ENCODE results near the gene GRB7. TPM values are rescaled to one million over a fixed set of nuclear protein-coding genes. Genes with fewer than 3 reads are reported as not detected.

The GRB7 gene
- total and polyA plus RNA-seq, 2 donors (not counting 1 experiment from before 2014, with no cell fraction given): 0.81 to 0.84 TPM

GRCh38 chr17:39726617-39727016 lies 11.1 kb upstream of the GRB7 start:
- no peak overlapping the region for H3K4me2 ChIP-seq (replicated peaks; ENCODE audit: low read depth, low read length, poor library complexity, severe bottlenecking)
- H3K36me3 ChIP-seq (replicated peaks in 1 of 2; ENCODE audit: control extremely low read depth in 1 of 2, control insufficient read depth in 1 of 2, extremely low read depth in 1 of 2, insufficient read depth in 2 of 2, low read length in 1 of 2): peaks cover 0 to 27% of the 10 kb centered on the region in 2 experiments
- Mint-ChIP-seq H3K4me1 (peaks cover 26% of the 10 kb centered on the region), H3K27me3 (no peaks in the 10 kb centered on the region), H3K27ac (no peak overlapping the region), H3K4me3 (no peak overlapping the region), H3K9me3 (ENCODE audit: insufficient read depth) (no peaks in the 10 kb centered on the region)
- 95% methylated on average over 9 of the region's 9 CpGs for WGBS (ENCODE audit: insufficient coverage)
- peaks cover 0 to 3% (median 0%) of the 10 kb centered on the region in 3 donors for H3K9me3 ChIP-seq (ENCODE audit: control extremely low read depth in 1 of 3, control insufficient read depth in 2 of 3, insufficient read depth in 1 of 3, low read length in 2 of 3)
- peaks cover 26% of the 10 kb centered on the region for H4K20me1 ChIP-seq (ENCODE audit: control insufficient read depth, insufficient read depth, low read length, poor library complexity, severe bottlenecking)
- peaks cover 11 to 17% of the 10 kb centered on the region in 2 donors for H3K4me1 ChIP-seq (ENCODE audit: control insufficient read depth in 2 of 2, insufficient read depth in 2 of 2, low read length in 2 of 2)
- H3K27ac ChIP-seq (ENCODE audit: low read length in 2 of 2): no peak overlapping the region
- no peaks in the 10 kb centered on the region for H3K27me3 ChIP-seq (replicated peaks in 1 of 4; ENCODE audit: control extremely low read depth in 1 of 4, control insufficient read depth in 3 of 4, insufficient read depth in 4 of 4, low read length in 3 of 4)
- ChIA-PET POLR2A (no interaction called here), CTCF (interaction anchor here (0.6 kb wide), 1 partner anchor 103 kb away, joined by 3 read pairs; no protein-coding TSS in a partner anchor)
- ATAC-seq (ENCODE audit: low read depth) (no peak), DNase-seq (no peak)
- TF ChIP-seq EZH2 (IDR thresholded peaks at IDR 0.05; ENCODE audit: borderline replicate concordance, insufficient read depth, low read depth, low read length, poor library complexity, severe bottlenecking): no peak
- no peak for TF ChIP-seq CTCF (IDR thresholded peaks at IDR 0.05)
- peaks cover 36% of the 10 kb centered on the region for H3K79me2 ChIP-seq (ENCODE audit: control insufficient read depth, insufficient read depth, low read length)
- H2AFZ ChIP-seq (ENCODE audit: insufficient read depth, low read depth, low read length, poor library complexity, severe bottlenecking): no peak overlapping the region
- intact Hi-C loops (cut with micrococcal nuclease): no loop called here
- H3K4me3 ChIP-seq (ENCODE audit: control extremely low read depth in 1 of 5, extremely low read depth in 1 of 5, insufficient read depth in 1 of 5, low read depth in 2 of 5, low read length in 4 of 5): no peak overlapping the region
- H3K9ac ChIP-seq (ENCODE audit: low read length): no peak overlapping the region

GRCh38 chr17:39727556-39727955 lies 10.2 kb upstream of the GRB7 start:
- DNase-seq (no peak), ATAC-seq (ENCODE audit: low read depth) (no peak)
- Histone ChIP-seq H2AFZ (ENCODE audit: insufficient read depth, low read depth, low read length, poor library complexity, severe bottlenecking) (no peak overlapping the region), H3K4me2 (replicated peaks; ENCODE audit: low read depth, low read length, poor library complexity, severe bottlenecking) (no peak overlapping the region), H3K27me3 (replicated peaks in 1 of 4; ENCODE audit: control extremely low read depth in 1 of 4, control insufficient read depth in 3 of 4, insufficient read depth in 4 of 4, low read length in 3 of 4) (no peaks in the 10 kb centered on the region), H3K9ac (ENCODE audit: low read length) (no peak overlapping the region), H3K27ac (ENCODE audit: low read length in 2 of 2) (no peak overlapping the region), H3K9me3 (ENCODE audit: control extremely low read depth in 1 of 3, control insufficient read depth in 2 of 3, insufficient read depth in 1 of 3, low read length in 2 of 3) (peaks cover 0 to 3% (median 0%) of the 10 kb centered on the region in 3 donors), H3K79me2 (ENCODE audit: control insufficient read depth, insufficient read depth, low read length) (peaks cover 36% of the 10 kb centered on the region), H3K36me3 (replicated peaks in 1 of 2; ENCODE audit: control extremely low read depth in 1 of 2, control insufficient read depth in 1 of 2, extremely low read depth in 1 of 2, insufficient read depth in 2 of 2, low read length in 1 of 2) (peaks cover 0 to 27% of the 10 kb centered on the region in 2 experiments), H4K20me1 (ENCODE audit: control insufficient read depth, insufficient read depth, low read length, poor library complexity, severe bottlenecking) (peaks cover 26% of the 10 kb centered on the region), H3K4me3 (ENCODE audit: control extremely low read depth in 1 of 5, extremely low read depth in 1 of 5, insufficient read depth in 1 of 5, low read depth in 2 of 5, low read length in 4 of 5) (no peak overlapping the region), H3K4me1 (ENCODE audit: control insufficient read depth in 2 of 2, insufficient read depth in 2 of 2, low read length in 2 of 2) (peaks cover 11 to 17% of the 10 kb centered on the region in 2 donors)
- Mint-ChIP-seq H3K27me3 (no peaks in the 10 kb centered on the region), H3K27ac (no peak overlapping the region), H3K4me3 (no peak overlapping the region), H3K9me3 (ENCODE audit: insufficient read depth) (no peaks in the 10 kb centered on the region), H3K4me1 (peaks cover 28% of the 10 kb centered on the region)
- intact Hi-C loops (cut with micrococcal nuclease): no loop called here
- ChIA-PET POLR2A (no interaction called here), CTCF (interaction anchor here (1.2 kb wide), 1 partner anchor 99 kb away, joined by 4 read pairs; no protein-coding TSS in a partner anchor)
- no peak for TF ChIP-seq EZH2 (IDR thresholded peaks at IDR 0.05; ENCODE audit: borderline replicate concordance, insufficient read depth, low read depth, low read length, poor library complexity, severe bottlenecking)
- no peak for TF ChIP-seq CTCF (IDR thresholded peaks at IDR 0.05)
- 91% methylated on average over 9 of the region's 10 CpGs for WGBS (ENCODE audit: insufficient coverage)

All from B cell (primary cell).